Measurements from ENCODE around the gene CLEC1B.
"Not testable (repeated sequence)": the region's sequence is repeated elsewhere in the genome, so short reads cannot be mapped to it uniquely, and the experiment has no call there.

The CLEC1B gene

DNA sequence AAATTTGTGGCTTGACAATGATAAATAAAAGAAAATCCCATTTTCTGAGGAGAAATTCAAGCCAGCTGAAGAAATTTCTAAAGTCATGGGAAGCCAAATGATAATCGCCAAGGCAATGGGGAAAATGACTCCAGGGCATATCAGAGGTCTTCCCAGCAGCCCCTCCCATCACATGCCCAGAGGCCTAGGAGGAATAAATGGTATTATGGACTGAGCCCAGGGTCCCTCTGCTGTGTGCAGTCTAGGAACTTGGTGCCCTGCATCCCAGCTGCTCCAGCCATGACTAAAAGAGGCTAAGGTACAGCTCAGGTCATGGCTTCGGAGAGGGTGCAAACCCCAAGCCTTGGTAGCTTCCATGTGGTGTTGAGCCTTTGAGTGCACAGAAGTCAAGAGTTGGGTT, 23.3 kb downstream of the CLEC1B start:
- TF ChIP-seq POLR2A (IDR thresholded peaks at IDR 0.05; ENCODE audit: extremely low read depth, insufficient read length), result no peak
- TF ChIP-seq CTCF (IDR thresholded peaks at IDR 0.05; ENCODE audit: low read depth, low read length), result no peak
- no peak for TF ChIP-seq MAX (IDR thresholded peaks at IDR 0.05; ENCODE audit: low read depth, low read length)
- no peak for TF ChIP-seq MYC (IDR thresholded peaks at IDR 0.05; ENCODE audit: low read depth, low read length)
- no peak overlapping the region for H3K4me3 ChIP-seq (ENCODE audit: low read depth, low read length)
- DNase-seq (ENCODE audit: low read depth), result no peak

- DNase-seq (ENCODE audit: low read depth); H3K4me3 ChIP-seq (ENCODE audit: low read depth, low read length): not testable (repeated sequence)
Observed at GRCh38 chr12:9974731-9975130, 24.2 kb downstream of the CLEC1B start.

- DNase-seq (ENCODE audit: low read depth), result no peak
- H3K4me3 ChIP-seq (ENCODE audit: low read depth, low read length), result no peak overlapping the region
- TF ChIP-seq MYC (IDR thresholded peaks at IDR 0.05; ENCODE audit: low read depth, low read length), result no peak
- TF ChIP-seq POLR2A (IDR thresholded peaks at IDR 0.05; ENCODE audit: extremely low read depth, insufficient read length), result no peak
- TF ChIP-seq MAX (IDR thresholded peaks at IDR 0.05; ENCODE audit: low read depth, low read length), result no peak
- TF ChIP-seq CTCF (IDR thresholded peaks at IDR 0.05; ENCODE audit: low read depth, low read length), result no peak
Observed at GRCh38 chr12:9973949-9974348, 25.0 kb downstream of the CLEC1B start.

GRCh38 chr12:9971181-9971580, 27.7 kb downstream of the CLEC1B start, which contains the start of gene CLEC12A:
TSS of gene CLEC12A (plus strand) at chr12:9971409. CDS start at chr12:9971597, 188 bp downstream.
- no peak within 1 kb of the TSS for H3K4me3 ChIP-seq (ENCODE audit: low read depth, low read length)
- DNase-seq (ENCODE audit: low read depth), result peak; percentile 58
- TF ChIP-seq CTCF (IDR thresholded peaks at IDR 0.05; ENCODE audit: low read depth, low read length), result no peak
- TF ChIP-seq MAX (IDR thresholded peaks at IDR 0.05; ENCODE audit: low read depth, low read length), result no peak
- TF ChIP-seq MYC (IDR thresholded peaks at IDR 0.05; ENCODE audit: low read depth, low read length), result no peak
- TF ChIP-seq POLR2A (IDR thresholded peaks at IDR 0.05; ENCODE audit: extremely low read depth, insufficient read length), result no peak

- no peak for DNase-seq (ENCODE audit: low read depth)
- TF ChIP-seq POLR2A (IDR thresholded peaks at IDR 0.05; ENCODE audit: extremely low read depth, insufficient read length), result no peak
- TF ChIP-seq MYC (IDR thresholded peaks at IDR 0.05; ENCODE audit: low read depth, low read length), result no peak
- TF ChIP-seq MAX (IDR thresholded peaks at IDR 0.05; ENCODE audit: low read depth, low read length), result no peak
- TF ChIP-seq CTCF (IDR thresholded peaks at IDR 0.05; ENCODE audit: low read depth, low read length), result no peak
- H3K4me3 ChIP-seq (ENCODE audit: low read depth, low read length), result no peak overlapping the region
Observed at GRCh38 chr12:9969673-9970072, 29.2 kb downstream of the CLEC1B start.

- no peak overlapping the region for H3K4me3 ChIP-seq (ENCODE audit: low read depth, low read length)
- TF ChIP-seq MYC (IDR thresholded peaks at IDR 0.05; ENCODE audit: low read depth, low read length), result no peak
- DNase-seq (ENCODE audit: low read depth), result no peak
Observed at GRCh38 chr12:9961901-9962300, 37.0 kb downstream of the CLEC1B start.

GRCh38 chr12:9961106-9961505, 37.8 kb downstream of the CLEC1B start:
- no peak for DNase-seq (ENCODE audit: low read depth)
- no peak for TF ChIP-seq MAX (IDR thresholded peaks at IDR 0.05; ENCODE audit: low read depth, low read length)
- no peak for TF ChIP-seq CTCF (IDR thresholded peaks at IDR 0.05; ENCODE audit: low read depth, low read length)
- TF ChIP-seq MYC (IDR thresholded peaks at IDR 0.05; ENCODE audit: low read depth, low read length), result no peak
- no peak for TF ChIP-seq POLR2A (IDR thresholded peaks at IDR 0.05; ENCODE audit: extremely low read depth, insufficient read length)
- no peak overlapping the region for H3K4me3 ChIP-seq (ENCODE audit: low read depth, low read length)

Data from NB4 (cell line).